PC-3 (cell line): Measurements from ENCODE around the gene CCBE1. TPM values are rescaled to one million over a fixed set of nuclear protein-coding genes. Genes with fewer than 3 reads are reported as not detected.

Experiments used
- ATAC-seq: fragments of 200-7000 bp; cut with Tn5 transposase; 2 replicates; pipeline ENCODE4 v1.9.1; 2020; ENCODE audit warnings: mild to moderate bottlenecking, moderate library complexity
- BruUV-seq: library from RNA; stranded (reverse); fragments of 400-500 nt; replicated peaks from 2 replicates; lab custom pipeline; 2021; lab: Mats Ljungman, UMichigan
- CTCF ChIA-PET: fragments of 300-600 bp; sonication (Branson Sonifier 250); formaldehyde crosslinking; loops from one replicate; lab custom pipeline; 2022; ENCODE audit warnings: antibody characterized with exemption; lab: Charles Lee
- POLR2A ChIA-PET: fragments of 300-600 bp; sonication (Branson Sonifier 250); formaldehyde crosslinking; loops from one replicate; lab custom pipeline; 2022; ENCODE audit warnings: antibody characterized with exemption; ENCODE audit not compliant: unreplicated experiment; lab: Charles Lee
- DNase-seq: peaks from one replicate; pipeline ENCODE4 v3.0.0-alpha.2; 2015
- H2AFZ ChIP-seq: fragments of 300-600 bp; sonication (generic); 2 replicates; pipeline ENCODE4 v1.6.0; 2016; ENCODE audit warnings: antibody characterized with exemption, low read length
- H3F3A ChIP-seq: fragments of 300-600 bp; sonication (generic); one replicate; pipeline ENCODE4 v1.6.0; 2017; ENCODE audit warnings: antibody characterized with exemption, low read length, control low read depth, mild to moderate bottlenecking; ENCODE audit not compliant: unreplicated experiment
- H3K27ac ChIP-seq: fragments of 300-600 bp; sonication (generic); 2 replicates; pipeline ENCODE4 v1.5.1; 2016; ENCODE audit warnings: mild to moderate bottlenecking, low read length
- H3K27me3 ChIP-seq: fragments of 300-600 bp; sonication (generic); 2 replicates; pipeline ENCODE4 v1.6.1; 2016; ENCODE audit warnings: low read length, mixed read lengths
- H3K36me3 ChIP-seq: fragments of 300-600 bp; sonication (generic); 2 replicates; pipeline ENCODE4 v1.6.1; 2016; ENCODE audit warnings: low read depth, mixed run types, low read length, mixed read lengths
- H3K4me1 ChIP-seq: fragments of 300-600 bp; sonication (generic); 2 replicates; pipeline ENCODE4 v1.5.1; 2016; ENCODE audit warnings: low read length; ENCODE audit not compliant: insufficient read depth
- H3K4me2 ChIP-seq: fragments of 300-600 bp; sonication (generic); 2 replicates; pipeline ENCODE4 v1.6.0; 2016; ENCODE audit warnings: low read length
- H3K4me3 ChIP-seq: fragments of 300-600 bp; sonication (generic); 2 replicates; pipeline ENCODE4 v1.5.1; 2016; ENCODE audit warnings: mild to moderate bottlenecking, low read length, mixed read lengths
- H3K79me2 ChIP-seq: fragments of 300-600 bp; sonication (generic); 2 replicates; pipeline ENCODE4 v1.6.1; 2017; ENCODE audit warnings: low read length, mixed read lengths
- H3K9ac ChIP-seq: fragments of 300-600 bp; sonication (generic); 2 replicates; pipeline ENCODE4 v1.6.0; 2016; ENCODE audit warnings: mild to moderate bottlenecking, low read length
- H3K9me2 ChIP-seq: fragments of 300-600 bp; sonication (generic); replicated peaks from 2 replicates; pipeline ENCODE4 v1.6.1; 2016; ENCODE audit warnings: mixed run types, low read length, mixed read lengths
- H3K9me3 ChIP-seq: fragments of 300-600 bp; sonication (generic); 2 replicates; pipeline ENCODE4 v1.6.1; 2016; ENCODE audit warnings: low read length, mixed read lengths
- H4K20me1 ChIP-seq: fragments of 300-600 bp; sonication (generic); 2 replicates; pipeline ENCODE4 v1.6.1; 2016; ENCODE audit warnings: low read length, mixed read lengths
- CTCF ChIP-seq: fragments of 300-600 bp; sonication (generic); conservative IDR thresholded peaks from 2 replicates; pipeline ENCODE4 v1.5.1; 2017; ENCODE audit warnings: antibody characterized with exemption, low read depth, mild to moderate bottlenecking, low read length
- EZH2 ChIP-seq: fragments of 300-600 bp; sonication (generic); IDR thresholded peaks from one replicate; pipeline ENCODE4 v1.6.1; 2017; ENCODE audit warnings: antibody characterized with exemption, mild to moderate bottlenecking, low read length; ENCODE audit not compliant: unreplicated experiment
- EZH2phosphoT487 ChIP-seq: fragments of 300-600 bp; sonication (generic); IDR thresholded peaks from 2 replicates; pipeline ENCODE4 v1.6.1; 2018; ENCODE audit warnings: mild to moderate bottlenecking, antibody characterized with exemption, low read length, borderline replicate concordance
- intact Hi-C: fragments of 100-400 bp; cut with micrococcal nuclease; formaldehyde crosslinking; loops from 2 replicates; pipeline ENCODE4 v1.9.0; 2023
- total RNA-seq: library from RNA; depleted of rRNA; stranded (reverse); fragments of >200 nt; gene quantifications from 2 replicates; pipeline ENCODE4 v1.2.3, GENCODE V29; 2014

Gene CCBE1
- total RNA-seq, 1 experiment from 2014 or later = 13.9 TPM

- TF ChIP-seq EZH2 = no peak
- no peak for TF ChIP-seq CTCF
- no peak for TF ChIP-seq EZH2phosphoT487
- ATAC-seq = no peak
- no TSS peak for BruUV-seq
Measured at GRCh38 chr18:59414111-59414653, 283.0 kb downstream of the CCBE1 start.

GRCh38 chr18:59402432-59403090 is 294.7 kb downstream of the CCBE1 start:
- H2AFZ ChIP-seq = 0 out of 2 replicates have a peak overlapping the region, but pooled peaks have one; percentile 41
- intact Hi-C loops = loop anchor here (2.0 to 10.0 kb wide), 6 partner anchors 44 to 634 kb away; partner anchors contain the start of gene LMAN1
- ChIA-PET CTCF (interaction anchor here (0.6 to 2.1 kb wide), 10 partner anchors 43 to 1210 kb away, joined by 3 to 136 read pairs (median 6); partner anchors contain the start of gene LMAN1), POLR2A (interaction anchor here (0.6 to 0.7 kb wide), 2 partner anchors 45 to 367 kb away, joined by 3 read pairs; no protein-coding TSS in a partner anchor)
- no peaks in the 10 kb centered on the region for H3K9me3 ChIP-seq
- peaks cover 6% of the 10 kb centered on the region for H3K4me1 ChIP-seq
- no peak overlapping the region for H3K4me3 ChIP-seq
- no TSS peak for BruUV-seq
- H3K36me3 ChIP-seq = no peaks in the 10 kb centered on the region
- DNase-seq = peak; percentile 93
- no peaks in the 10 kb centered on the region for H3K27me3 ChIP-seq
- no peaks in the 10 kb centered on the region for H3F3A ChIP-seq
- TF ChIP-seq CTCF (peak; percentile 98), EZH2 (no peak), EZH2phosphoT487 (no peak)
- no peaks in the 10 kb centered on the region for H3K9me2 ChIP-seq
- no peak overlapping the region for H3K27ac ChIP-seq
- H3K79me2 ChIP-seq = no peaks in the 10 kb centered on the region
- H4K20me1 ChIP-seq = no peaks in the 10 kb centered on the region
- 0 out of 2 replicates have a peak overlapping the region, but pooled peaks have one; percentile 27 for H3K4me2 ChIP-seq
- no peak overlapping the region for H3K9ac ChIP-seq
- peak; percentile 100 for ATAC-seq

More at GRCh38 chr18:59414111-59414653, 283.0 kb downstream of the CCBE1 start:
- no peak overlapping the region for H3K27ac ChIP-seq
- H3K9me3 ChIP-seq = no peaks in the 10 kb centered on the region
- H3F3A ChIP-seq = no peaks in the 10 kb centered on the region
- H3K4me3 ChIP-seq = no peak overlapping the region
- no peaks in the 10 kb centered on the region for H4K20me1 ChIP-seq
- no peak for DNase-seq
- H3K9me2 ChIP-seq = no peaks in the 10 kb centered on the region
- H3K9ac ChIP-seq = no peak overlapping the region
- POLR2A ChIA-PET = no interaction called here
- no peaks in the 10 kb centered on the region for H3K4me1 ChIP-seq
- no peak overlapping the region for H2AFZ ChIP-seq
- no peaks in the 10 kb centered on the region for H3K36me3 ChIP-seq
- no peak overlapping the region for H3K4me2 ChIP-seq
- CTCF ChIA-PET = no interaction called here
- no peaks in the 10 kb centered on the region for H3K27me3 ChIP-seq
- intact Hi-C loops = no loop called here
- no peaks in the 10 kb centered on the region for H3K79me2 ChIP-seq

GRCh38 chr18:59400407-59400806 is 296.8 kb downstream of the CCBE1 start:
- Histone ChIP-seq H3K9me3 (no peaks in the 10 kb centered on the region), H3K9me2 (no peaks in the 10 kb centered on the region), H3K27me3 (no peaks in the 10 kb centered on the region), H3K4me2 (no peak overlapping the region), H3F3A (no peaks in the 10 kb centered on the region), H3K4me3 (no peak overlapping the region), H3K4me1 (peaks cover 6% of the 10 kb centered on the region), H4K20me1 (no peaks in the 10 kb centered on the region), H2AFZ (no peak overlapping the region), H3K79me2 (no peaks in the 10 kb centered on the region), H3K9ac (no peak overlapping the region), H3K27ac (no peak overlapping the region), H3K36me3 (no peaks in the 10 kb centered on the region)
- DNase-seq = no peak
- no peak for TF ChIP-seq EZH2phosphoT487
- no peak for TF ChIP-seq CTCF
- no peak for TF ChIP-seq EZH2
- no peak for ATAC-seq
- CTCF ChIA-PET = no interaction called here
- intact Hi-C loops = loop anchor here (5.0 to 10.0 kb wide), 2 partner anchors 133 to 316 kb away; no protein-coding TSS in a partner anchor
- BruUV-seq = no TSS peak
- POLR2A ChIA-PET = no interaction called here
